HG03442 (cell line): ENCODE measurements around the gene C5orf24.

ENCODE experiments used
- ATAC-seq: cut with Tn5 transposase; IDR thresholded peaks from one replicate; pipeline ENCODE4 v1.9.1; 2021; ENCODE audit warnings: mild to moderate bottlenecking, moderate library complexity; ENCODE audit not compliant: unreplicated experiment

The C5orf24 gene

GRCh38 chr5:134905246-134905996 is 59.7 kb downstream of the C5orf24 start:
- peak; percentile 29 for ATAC-seq

GRCh38 chr5:134906811-134907210 is 61.0 kb downstream of the C5orf24 start:
- ATAC-seq: no peak
